IMR-90 (cell line): ENCODE measurements around the gene PDZD8. TPM values are rescaled to one million over a fixed set of nuclear protein-coding genes. Genes with fewer than 3 reads are reported as not detected.
A peak's percentile ranks its signal among the peaks of the same experiment; 100 is the strongest.

Source experiments
- ATAC-seq: fragments of 200-7000 bp; cut with Tn5 transposase; 2 replicates; pipeline ENCODE4 v1.9.1; 2020; ENCODE audit warnings: low read depth, mild to moderate bottlenecking, moderate library complexity
- BruUV-seq: library from RNA; stranded (reverse); fragments of 400-500 nt; replicated peaks from 2 replicates; lab custom pipeline; 2021; lab: Mats Ljungman, UMichigan
- CTCF ChIA-PET: fragments of 300-600 bp; formaldehyde crosslinking; extraction: SDS; loops from one replicate; lab custom pipeline; 2021; ENCODE audit warnings: antibody characterized with exemption; lab: Yijun Ruan, JAX
- POLR2A ChIA-PET: fragments of 300-600 bp; sonication (Branson Sonifier 250); formaldehyde crosslinking; loops from one replicate; lab custom pipeline; 2022; ENCODE audit warnings: antibody characterized with exemption; ENCODE audit not compliant: unreplicated experiment; lab: Charles Lee
- DNase-seq: peaks from one replicate; pipeline ENCODE4 v3.0.0; 2013
- H2AFZ ChIP-seq: replicated peaks from 2 replicates; pipeline ENCODE3; 2013; ENCODE audit warnings: low read length, mild to moderate bottlenecking; ENCODE audit not compliant: poor library complexity
- H2AK5ac ChIP-seq: 2 replicates; pipeline ENCODE4 v1.6.1; 2013; ENCODE audit warnings: low read depth, low read length, inconsistent platforms
- H2AK9ac ChIP-seq: replicated peaks from 2 replicates; pipeline ENCODE3; 2013; ENCODE audit warnings: mild to moderate bottlenecking, low read depth, low read length, moderate library complexity; ENCODE audit not compliant: poor library complexity
- H2BK120ac ChIP-seq: 2 replicates; pipeline ENCODE4 v1.6.1; 2013; ENCODE audit warnings: low read depth, low read length, inconsistent platforms
- H2BK15ac ChIP-seq: 3 replicates; pipeline ENCODE4 v1.6.1; 2013; ENCODE audit warnings: low read depth, low read length, inconsistent platforms
- H2BK20ac ChIP-seq: 2 replicates; pipeline ENCODE4 v1.6.1; 2013; ENCODE audit warnings: low read depth, mild to moderate bottlenecking, inconsistent platforms, low read length, moderate library complexity
- H2BK5ac ChIP-seq: 2 replicates; pipeline ENCODE4 v1.6.1; 2013; ENCODE audit warnings: mild to moderate bottlenecking, low read depth, low read length, inconsistent platforms; ENCODE audit not compliant: poor library complexity, severe bottlenecking
- H3K14ac ChIP-seq: replicated peaks from 2 replicates; pipeline ENCODE4 v1.6.1; 2013; ENCODE audit warnings: low read depth, low read length, inconsistent platforms
- H3K18ac ChIP-seq: 2 replicates; pipeline ENCODE4 v1.6.1; 2013; ENCODE audit warnings: low read depth, low read length, control low read depth
- H3K23ac ChIP-seq: 2 replicates; pipeline ENCODE4 v1.6.1; 2013; ENCODE audit warnings: low read depth, low read length, inconsistent platforms
- H3K27ac ChIP-seq: 2 replicates; pipeline ENCODE4 v1.5.1; 2013; ENCODE audit warnings: mild to moderate bottlenecking, control low read depth, low read length; ENCODE audit not compliant: insufficient read depth
- H3K27me3 ChIP-seq: 2 replicates; pipeline ENCODE4 v1.6.1; 2013; ENCODE audit warnings: low read length; ENCODE audit not compliant: control insufficient read depth, insufficient read depth
- H3K36me3 ChIP-seq: 2 replicates; pipeline ENCODE4 v1.6.1; 2013; ENCODE audit warnings: low read length, mixed read lengths; ENCODE audit not compliant: control insufficient read depth, insufficient read depth
- H3K4ac ChIP-seq: 2 replicates; pipeline ENCODE4 v1.6.1; 2013; ENCODE audit warnings: low read depth, low read length, inconsistent platforms
- H3K4me1 ChIP-seq: 2 replicates; pipeline ENCODE4 v1.6.1; 2013; ENCODE audit warnings: low read length, mixed read lengths; ENCODE audit not compliant: control insufficient read depth, insufficient read depth
- H3K4me2 ChIP-seq: 2 replicates; pipeline ENCODE4 v1.6.1; 2013; ENCODE audit warnings: low read depth, mild to moderate bottlenecking, control low read depth, low read length, moderate library complexity
- H3K4me3 ChIP-seq: 2 replicates; pipeline ENCODE4 v1.5.1; 2013; ENCODE audit warnings: low read depth, mild to moderate bottlenecking, control low read depth, low read length, moderate library complexity; ENCODE audit not compliant: insufficient read depth
- H3K56ac ChIP-seq: 2 replicates; pipeline ENCODE4 v1.6.1; 2013; ENCODE audit warnings: low read length, inconsistent platforms; ENCODE audit not compliant: insufficient read depth; ENCODE audit errors: extremely low read depth
- H3K79me1 ChIP-seq, 2 experiments: 2 replicates each; pipeline ENCODE4 v1.6.1; 2013; ENCODE audit warnings: low read length in 2 of 2, inconsistent platforms in 1 of 2, low read depth in 1 of 2
- H3K9ac ChIP-seq: 2 replicates; pipeline ENCODE4 v1.6.1; 2013; ENCODE audit warnings: low read depth, low read length, control low read depth
- H3K9me1 ChIP-seq: 2 replicates; pipeline ENCODE4 v1.6.1; 2013; ENCODE audit warnings: low read length, inconsistent platforms; ENCODE audit not compliant: insufficient read depth
- H3K9me3 ChIP-seq: 2 replicates; pipeline ENCODE4 v1.6.1; 2013; ENCODE audit warnings: low read length; ENCODE audit not compliant: control insufficient read depth, insufficient read depth
- H4K20me1 ChIP-seq: 2 replicates; pipeline ENCODE4 v1.6.1; 2013; ENCODE audit warnings: low read length, inconsistent platforms; ENCODE audit not compliant: insufficient read depth
- H4K5ac ChIP-seq: 2 replicates; pipeline ENCODE4 v1.6.1; 2013; ENCODE audit warnings: mild to moderate bottlenecking, low read depth, low read length, control low read depth
- H4K8ac ChIP-seq, 2 experiments: 2 replicates each; pipeline ENCODE4 v1.6.1; 2013; ENCODE audit warnings: low read depth in 2 of 2, low read length in 2 of 2, control low read depth in 1 of 2, inconsistent platforms in 1 of 2
- H4K91ac ChIP-seq: 2 replicates; pipeline ENCODE4 v1.6.1; 2013; ENCODE audit warnings: low read depth, low read length, inconsistent platforms; ENCODE audit not compliant: insufficient read depth
- CEBPB ChIP-seq: IDR thresholded peaks from 2 replicates; pipeline ENCODE4 v1.6.1; 2012; ENCODE audit warnings: low read depth, low read length, improper control_type of control experiment
- MAZ ChIP-seq: IDR thresholded peaks from 2 replicates; pipeline ENCODE4 v1.6.1; 2012; ENCODE audit warnings: low read depth, mild to moderate bottlenecking, low read length, improper control_type of control experiment, moderate library complexity, borderline replicate concordance
- WGBS, 2 experiments: methylation state at CpG; one replicate each; pipeline versions ENCODE4 v1.1.5 to v1.1.7; 2013; ENCODE audit warnings: missing lambda C conversion rate in 2 of 2; ENCODE audit not compliant: insufficient read length in 1 of 2; ENCODE audit errors: extremely low coverage in 2 of 2; 5-methylcytosine and 5-hydroxymethylcytosine counted together
- dilution Hi-C: fragments of 300-500 bp; cut with HindIII; formaldehyde crosslinking; loops from one replicate; pipeline ENCODE4 v1.14.3; 2018; ENCODE audit warnings: low sequenced_read_pairs; ENCODE audit not compliant: unreplicated experiment
- in situ Hi-C: fragments of 300-500 bp; cut with MboI; formaldehyde crosslinking; loops from 3 replicates; pipeline ENCODE4 v1.14.3; 2019; ENCODE audit warnings: low sequenced_read_pairs, inconsistent platforms, mixed read lengths
- intact Hi-C: fragments of 100-400 bp; cut with micrococcal nuclease; formaldehyde crosslinking; loops from 2 replicates; pipeline ENCODE4 v1.10.0; 2022
- polyA plus RNA-seq, 3 experiments: library from polyadenylated mRNA; depleted of rRNA; stranded (reverse); fragments of >200 nt; gene quantifications; 2 replicates each; pipeline ENCODE4 v1.2.3, GENCODE V29; 2012; ENCODE audit warnings: low replicate concordance in 1 of 3
- total RNA-seq: library from RNA; depleted of rRNA; stranded (reverse); fragments of >200 nt; gene quantifications from 2 replicates; pipeline ENCODE4 v1.2.3, GENCODE V29; 2012

The PDZD8 gene
- total and polyA plus RNA-seq, 2 of the 4 experiments (the other 2 are of a cell fraction) = 11.3 to 20.4 TPM

DNA sequence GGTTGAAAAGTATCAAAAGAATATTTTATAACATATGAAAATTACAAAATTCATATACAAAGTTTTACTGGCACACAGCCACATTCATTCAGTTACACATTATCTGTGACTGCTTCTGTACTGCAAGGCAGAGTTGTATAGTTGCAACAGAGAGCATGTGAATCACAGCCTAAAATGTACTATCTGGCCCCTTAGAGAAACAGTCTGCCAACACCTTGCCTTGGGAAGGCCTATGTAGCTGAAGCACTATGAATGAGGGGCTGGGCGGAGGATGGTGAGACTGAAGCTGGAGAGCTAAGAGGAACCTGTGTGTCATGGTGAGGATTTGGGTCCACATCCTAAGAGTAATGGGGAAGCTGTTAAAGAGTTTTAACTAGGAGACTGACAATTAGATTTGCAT is 35.7 kb downstream of the PDZD8 start:
- ATAC-seq = peak; percentile 50
- TF ChIP-seq CEBPB (peak; percentile 72), MAZ (no peak)
- dilution Hi-C loops (no loop called here), in situ Hi-C loops (no loop called here), intact Hi-C loops (no loop called here)
- ChIA-PET POLR2A (interaction anchor here (0.5 kb wide), 1 partner anchor 11 kb away, joined by 4 read pairs; no protein-coding TSS in a partner anchor), CTCF (no interaction called here)
- Histone ChIP-seq H3K36me3 (no peaks in the 10 kb centered on the region; the same call in 1 of the 2 replicates), H2BK20ac (no peak overlapping the region), H2AK9ac (no peak overlapping the region), H2AFZ (no peak overlapping the region), H3K56ac (no peak overlapping the region), H2AK5ac (no peak overlapping the region), H3K27ac (no peak overlapping the region), H3K79me1 (peaks cover 29 to 34% of the 10 kb centered on the region in 2 experiments), H3K18ac (no peak overlapping the region), H4K20me1 (peaks cover 8% of the 10 kb centered on the region), H3K9me3 (no peaks in the 10 kb centered on the region), H4K5ac (no peak overlapping the region), H3K14ac (no peak overlapping the region), H3K27me3 (no peaks in the 10 kb centered on the region), H3K9ac (no peak overlapping the region), H3K9me1 (peaks cover 6% of the 10 kb centered on the region; the same call in 1 of the 2 replicates), H2BK5ac (no peak overlapping the region), H2BK120ac (no peak overlapping the region), H3K23ac (no peak overlapping the region), H2BK15ac (no peak overlapping the region), H3K4me1 (peaks cover 4% of the 10 kb centered on the region; the same call in 1 of the 2 replicates), H3K4ac (no peak overlapping the region), H3K4me3 (no peak overlapping the region), H4K8ac (no peak overlapping the region), H3K4me2 (0 out of 2 replicates have a peak overlapping the region, but pooled peaks have one; percentile 23), H4K91ac (no peak overlapping the region)
- no TSS peak for BruUV-seq
- peak; percentile 59 for DNase-seq
- 100% methylated on average over 1 of the region's 1 CpG; no CpG with 5 or more reads in 1 of the 2 experiments for WGBS, 2 experiments
